ENCODE results near the gene EHD4.

EHD4 gene

DNA sequence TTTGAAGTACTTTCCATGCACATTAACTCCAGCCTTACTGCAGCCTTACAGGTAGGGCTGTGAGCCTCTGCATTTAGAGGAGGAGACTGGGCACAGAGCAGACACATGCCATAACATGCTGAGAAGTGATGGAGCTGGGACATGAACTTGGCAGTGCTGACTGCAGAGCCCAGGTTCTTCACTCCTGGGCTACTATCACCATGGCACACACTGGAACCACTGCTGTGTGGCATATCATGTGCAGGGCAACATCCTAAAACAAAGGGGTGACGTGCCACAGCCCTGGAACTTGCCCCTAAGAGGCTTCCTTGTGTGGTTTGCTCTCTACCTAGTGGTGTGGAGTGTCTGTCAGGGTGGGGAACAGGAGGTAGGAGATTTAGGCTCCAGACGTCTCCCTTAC lies 25.4 kb downstream of the EHD4 start:
- TF ChIP-seq, protein P1, sequence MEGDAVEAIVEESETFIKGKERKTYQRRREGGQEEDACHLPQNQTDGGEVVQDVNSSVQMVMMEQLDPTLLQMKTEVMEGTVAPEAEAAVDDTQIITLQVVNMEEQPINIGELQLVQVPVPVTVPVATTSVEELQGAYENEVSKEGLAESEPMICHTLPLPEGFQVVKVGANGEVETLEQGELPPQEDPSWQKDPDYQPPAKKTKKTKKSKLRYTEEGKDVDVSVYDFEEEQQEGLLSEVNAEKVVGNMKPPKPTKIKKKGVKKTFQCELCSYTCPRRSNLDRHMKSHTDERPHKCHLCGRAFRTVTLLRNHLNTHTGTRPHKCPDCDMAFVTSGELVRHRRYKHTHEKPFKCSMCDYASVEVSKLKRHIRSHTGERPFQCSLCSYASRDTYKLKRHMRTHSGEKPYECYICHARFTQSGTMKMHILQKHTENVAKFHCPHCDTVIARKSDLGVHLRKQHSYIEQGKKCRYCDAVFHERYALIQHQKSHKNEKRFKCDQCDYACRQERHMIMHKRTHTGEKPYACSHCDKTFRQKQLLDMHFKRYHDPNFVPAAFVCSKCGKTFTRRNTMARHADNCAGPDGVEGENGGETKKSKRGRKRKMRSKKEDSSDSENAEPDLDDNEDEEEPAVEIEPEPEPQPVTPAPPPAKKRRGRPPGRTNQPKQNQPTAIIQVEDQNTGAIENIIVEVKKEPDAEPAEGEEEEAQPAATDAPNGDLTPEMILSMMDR (IDR thresholded peaks at IDR 0.05): no peak
- Histone ChIP-seq H3K27me3 (no peaks in the 10 kb centered on the region), H3K36me3 (peaks cover 35% of the 10 kb centered on the region), H3K9me3 (no peaks in the 10 kb centered on the region), H3K27ac (no peak overlapping the region), H3K4me1 (ENCODE audit: control insufficient read depth in 1 of 2, insufficient read depth in 1 of 2, low read depth in 1 of 2, low read length in 1 of 2) (no peaks in the 10 kb centered on the region), H3K4me3 (ENCODE audit: low read depth in 1 of 2, low read length in 1 of 2) (no peak overlapping the region)

DNA sequence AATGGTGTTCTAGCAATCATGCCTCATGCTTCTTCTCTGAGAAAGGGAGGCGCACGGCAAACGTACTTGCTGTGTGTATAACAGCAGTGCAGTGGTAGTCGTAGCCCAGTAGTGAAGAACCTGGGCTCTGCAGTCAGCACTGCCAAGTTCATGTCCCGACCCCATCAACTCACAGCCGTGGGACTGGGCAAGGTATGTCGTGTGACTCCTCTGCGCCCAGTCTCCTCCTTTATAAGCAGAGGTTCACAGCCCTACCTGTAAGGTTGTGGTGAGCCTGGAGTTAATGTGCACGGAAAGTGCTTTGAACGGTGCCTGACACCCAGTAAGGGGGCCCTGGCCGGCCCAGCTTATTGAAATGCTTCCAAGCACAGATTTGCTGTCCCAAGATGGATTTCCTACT lies 26.6 kb downstream of the EHD4 start:
- no peak overlapping the region for H3K27ac ChIP-seq
- H3K4me1 ChIP-seq (ENCODE audit: control insufficient read depth in 1 of 2, insufficient read depth in 1 of 2, low read depth in 1 of 2, low read length in 1 of 2): no peaks in the 10 kb centered on the region
- H3K36me3 ChIP-seq: peaks cover 30% of the 10 kb centered on the region

DNA sequence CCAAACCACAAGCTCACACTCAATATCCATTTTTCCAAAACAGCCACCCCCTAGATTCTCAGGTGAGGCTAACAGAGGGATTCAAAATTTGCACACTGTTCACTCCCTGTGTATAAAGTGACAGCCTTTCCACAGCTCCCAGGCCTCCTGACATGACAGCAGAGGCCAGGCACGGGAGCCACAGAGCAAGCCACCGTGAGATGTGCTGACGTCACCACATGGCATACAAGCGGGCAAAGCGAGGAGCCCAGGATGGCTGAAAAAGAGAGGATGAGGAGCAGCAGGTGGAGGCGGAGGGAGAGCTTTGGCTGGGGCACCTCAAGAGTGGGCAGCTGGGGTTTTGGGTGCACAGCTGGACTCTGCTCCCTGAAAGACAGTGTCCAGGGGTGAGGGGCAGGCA lies 27.1 kb downstream of the EHD4 start:
- Histone ChIP-seq H3K9me3 (no peaks in the 10 kb centered on the region), H3K27ac (no peak overlapping the region), H3K36me3 (peaks cover 28% of the 10 kb centered on the region), H3K4me3 (ENCODE audit: low read depth in 1 of 2, low read length in 1 of 2) (no peak overlapping the region), H3K27me3 (no peaks in the 10 kb centered on the region), H3K4me1 (ENCODE audit: control insufficient read depth in 1 of 2, insufficient read depth in 1 of 2, low read depth in 1 of 2, low read length in 1 of 2) (no peaks in the 10 kb centered on the region)
- TF ChIP-seq, protein P1 (IDR thresholded peaks at IDR 0.05): no peak

More for the DNA sequence above, 26.6 kb downstream of the EHD4 start:
- Histone ChIP-seq H3K4me3 (ENCODE audit: low read depth in 1 of 2, low read length in 1 of 2) (no peak overlapping the region), H3K9me3 (no peaks in the 10 kb centered on the region), H3K27me3 (no peaks in the 10 kb centered on the region)
- TF ChIP-seq, protein P1 (IDR thresholded peaks at IDR 0.05): no peak

DNA sequence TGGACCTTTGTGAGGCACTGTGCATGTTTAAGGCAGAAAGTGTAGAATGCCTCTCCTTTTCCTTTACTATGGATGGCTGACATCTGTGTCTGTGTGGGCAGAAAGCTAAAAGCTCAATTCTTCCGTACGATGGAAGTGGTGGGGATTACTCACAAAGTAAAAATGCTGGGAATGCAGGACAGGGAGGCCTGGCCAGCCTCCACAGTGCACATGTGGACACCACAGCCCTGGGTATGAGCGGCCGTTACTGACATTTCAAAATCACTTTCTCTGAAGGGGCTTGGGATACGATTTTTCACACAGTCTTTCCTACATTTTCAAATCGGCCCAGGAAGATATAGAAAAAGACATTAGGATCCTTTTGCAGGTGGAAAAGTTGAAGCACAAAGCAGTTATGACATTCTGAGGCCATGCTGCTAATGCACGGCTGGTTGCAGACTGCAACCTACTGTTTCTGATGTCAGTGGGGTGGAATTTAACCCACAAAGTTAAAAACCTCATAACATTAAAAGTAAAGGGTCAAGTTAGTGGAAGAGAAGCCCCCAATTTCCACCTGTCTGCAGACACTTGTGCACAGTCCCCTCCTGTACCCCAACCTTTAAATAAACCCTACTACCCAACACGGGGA lies 27.9 kb downstream of the EHD4 start:
- no peaks in the 10 kb centered on the region for H3K27me3 ChIP-seq
- H3K36me3 ChIP-seq: peaks cover 31% of the 10 kb centered on the region
- no peaks in the 10 kb centered on the region for H3K9me3 ChIP-seq
- no peak overlapping the region for H3K27ac ChIP-seq
- H3K4me1 ChIP-seq (ENCODE audit: control insufficient read depth in 1 of 2, insufficient read depth in 1 of 2, low read depth in 1 of 2, low read length in 1 of 2): no peaks in the 10 kb centered on the region
- H3K4me3 ChIP-seq (ENCODE audit: low read depth in 1 of 2, low read length in 1 of 2): no peak overlapping the region
- TF ChIP-seq, protein P1 (IDR thresholded peaks at IDR 0.05): no peak

DNA sequence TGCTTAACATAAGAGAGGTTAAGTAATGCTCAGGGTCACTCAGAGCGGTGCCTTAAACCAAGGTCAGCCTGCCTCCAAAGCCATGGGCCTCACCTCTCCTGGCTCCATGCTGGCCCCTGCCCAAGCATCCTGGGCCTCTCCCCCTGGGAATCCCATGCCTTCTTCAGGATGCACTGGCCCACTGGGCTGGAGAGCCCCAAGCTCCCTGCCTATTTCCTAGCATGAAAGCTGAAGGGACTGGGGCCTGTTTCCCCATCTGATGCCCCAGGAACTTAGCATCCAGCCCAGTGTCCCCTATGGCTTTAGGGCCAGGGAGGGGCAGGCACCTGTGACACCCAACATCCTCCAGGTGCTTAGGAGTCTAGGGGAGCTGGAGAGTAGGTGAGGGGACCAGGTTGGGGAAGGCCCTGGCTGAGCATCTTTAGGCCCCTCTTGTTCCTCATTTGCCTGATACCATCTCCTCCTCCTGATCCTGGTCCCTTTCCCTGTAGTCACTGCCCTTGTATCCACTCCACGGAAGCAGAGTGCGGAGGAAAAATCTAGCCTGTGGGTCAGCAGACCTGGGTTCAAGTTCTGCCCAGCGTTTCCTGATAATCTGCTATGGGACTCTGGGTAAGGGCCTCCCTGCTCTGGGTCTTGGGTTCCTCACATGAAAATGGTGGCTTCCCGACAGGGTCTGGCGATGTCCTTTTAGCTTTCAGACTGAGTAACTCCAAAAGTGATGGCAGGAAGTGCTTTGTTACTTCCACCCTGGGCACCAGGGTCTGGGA lies 28.6 kb downstream of the EHD4 start:
- H3K27me3 ChIP-seq: no peaks in the 10 kb centered on the region
- H3K36me3 ChIP-seq: peaks cover 31% of the 10 kb centered on the region
- no peaks in the 10 kb centered on the region for H3K9me3 ChIP-seq
- no peak overlapping the region for H3K27ac ChIP-seq
- no peaks in the 10 kb centered on the region for H3K4me1 ChIP-seq (ENCODE audit: control insufficient read depth in 1 of 2, insufficient read depth in 1 of 2, low read depth in 1 of 2, low read length in 1 of 2)
- TF ChIP-seq, protein P1 (IDR thresholded peaks at IDR 0.05): no peak
- no peak overlapping the region for H3K4me3 ChIP-seq (ENCODE audit: low read depth in 1 of 2, low read length in 1 of 2)

All from neutrophil (primary cell).